HEK293T (cell line): ENCODE data around the gene ORM2.

Experiments used
- CTCF ChIA-PET: fragments of 350-600 bp; formaldehyde crosslinking; extraction: SDS; loops from one replicate; lab custom pipeline; 2021; ENCODE audit warnings: antibody characterized with exemption, inconsistent platforms; lab: Yijun Ruan, JAX
- POLR2A ChIA-PET: fragments of 350-600 bp; formaldehyde crosslinking; extraction: SDS; loops from one replicate; lab custom pipeline; 2020; ENCODE audit warnings: antibody characterized with exemption, inconsistent platforms; lab: Yijun Ruan, JAX
- DNase-seq: peaks from one replicate; pipeline ENCODE4 v3.0.0; 2012; ENCODE audit warnings: mixed read lengths; ENCODE audit errors: extremely low spot score
- ARNT ChIP-seq: fragments of 450-650 bp; IDR thresholded peaks from 2 replicates; pipeline ENCODE4 v1.6.1; 2017; ENCODE audit warnings: mild to moderate bottlenecking
- BHLHE40 ChIP-seq: fragments of 450-650 bp; IDR thresholded peaks from 2 replicates; pipeline ENCODE4 v1.6.1; 2016; ENCODE audit warnings: mild to moderate bottlenecking, moderate library complexity, borderline replicate concordance
- CTBP1 ChIP-seq: fragments of 450-650 bp; IDR thresholded peaks from 2 replicates; pipeline ENCODE4 v1.6.1; 2016; ENCODE audit warnings: borderline replicate concordance
- ELF4 ChIP-seq: fragments of 450-650 bp; IDR thresholded peaks from 2 replicates; pipeline ENCODE4 v1.6.1; 2017; ENCODE audit warnings: antibody characterized with exemption
- FOXA1 ChIP-seq: fragments of 450-650 bp; IDR thresholded peaks from 2 replicates; pipeline ENCODE4 v1.6.1; 2016; ENCODE audit warnings: mild to moderate bottlenecking
- FOXK2 ChIP-seq: fragments of 450-650 bp; IDR thresholded peaks from 2 replicates; pipeline ENCODE4 v1.6.1; 2016; ENCODE audit warnings: mild to moderate bottlenecking
- FOXM1 ChIP-seq: fragments of 450-650 bp; IDR thresholded peaks from 2 replicates; pipeline ENCODE4 v1.6.1; 2017; ENCODE audit warnings: mild to moderate bottlenecking, borderline replicate concordance
- HDGF ChIP-seq: fragments of 450-650 bp; IDR thresholded peaks from 2 replicates; pipeline ENCODE4 v1.6.1; 2017; ENCODE audit warnings: antibody characterized with exemption, borderline replicate concordance
- L3MBTL2 ChIP-seq: fragments of 450-650 bp; conservative IDR thresholded peaks from 2 replicates; pipeline ENCODE4 v1.6.1; 2016; ENCODE audit warnings: mild to moderate bottlenecking
- LEF1 ChIP-seq: fragments of 450-650 bp; IDR thresholded peaks from 2 replicates; pipeline ENCODE4 v1.6.1; 2017; ENCODE audit warnings: mild to moderate bottlenecking, borderline replicate concordance
- NFRKB ChIP-seq: fragments of 450-650 bp; IDR thresholded peaks from 2 replicates; pipeline ENCODE4 v1.6.1; 2016; ENCODE audit warnings: mild to moderate bottlenecking, moderate library complexity
- SP1 ChIP-seq: fragments of 450-650 bp; IDR thresholded peaks from 2 replicates; pipeline ENCODE4 v1.6.1; 2017
- SUZ12 ChIP-seq: fragments of 450-650 bp; IDR thresholded peaks from 2 replicates; pipeline ENCODE4 v1.6.1; 2016; ENCODE audit warnings: mild to moderate bottlenecking
- ZNF384 ChIP-seq: fragments of 450-650 bp; IDR thresholded peaks from 2 replicates; pipeline ENCODE4 v1.6.1; 2016
- TF ChIP-seq, protein P1 (sequence below): fragments of 450-650 bp; IDR thresholded peaks from 2 replicates; pipeline ENCODE4 v1.6.1; 2016

The ORM2 gene

DNA sequence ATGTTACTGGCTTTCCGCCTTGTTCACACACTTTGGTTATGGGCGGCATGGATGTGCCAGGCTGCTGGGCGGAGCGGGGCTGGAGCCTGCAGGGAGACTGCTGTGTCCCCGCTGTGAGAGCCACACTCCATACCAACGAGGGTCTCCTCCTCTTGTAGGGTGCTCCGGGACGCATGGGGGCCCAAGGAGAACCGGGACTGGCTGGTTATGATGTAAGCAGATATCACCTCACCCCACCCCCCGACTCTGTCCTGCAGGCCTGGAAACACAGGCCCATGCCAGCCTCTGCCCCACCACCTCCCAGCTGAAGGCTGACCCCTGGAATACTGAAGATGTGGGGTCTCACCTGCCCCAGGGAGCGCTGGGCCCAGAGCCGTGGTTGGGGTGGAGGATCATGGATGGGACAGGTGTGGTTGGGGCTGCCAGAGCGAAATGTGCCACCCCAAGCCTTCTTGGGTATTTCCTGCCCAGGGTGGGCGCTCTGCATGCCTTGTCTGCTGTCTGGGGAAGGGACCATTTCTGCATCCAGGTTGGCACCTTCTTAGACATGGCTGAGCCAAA is 46.0 kb upstream of the ORM2 start:
- DNase-seq = no peak
- CTCF ChIA-PET = no interaction called here
- TF ChIP-seq HDGF = no peak
- TF ChIP-seq BHLHE40 = no peak
- TF ChIP-seq ZNF384 = no peak
- POLR2A ChIA-PET = no interaction called here

DNA sequence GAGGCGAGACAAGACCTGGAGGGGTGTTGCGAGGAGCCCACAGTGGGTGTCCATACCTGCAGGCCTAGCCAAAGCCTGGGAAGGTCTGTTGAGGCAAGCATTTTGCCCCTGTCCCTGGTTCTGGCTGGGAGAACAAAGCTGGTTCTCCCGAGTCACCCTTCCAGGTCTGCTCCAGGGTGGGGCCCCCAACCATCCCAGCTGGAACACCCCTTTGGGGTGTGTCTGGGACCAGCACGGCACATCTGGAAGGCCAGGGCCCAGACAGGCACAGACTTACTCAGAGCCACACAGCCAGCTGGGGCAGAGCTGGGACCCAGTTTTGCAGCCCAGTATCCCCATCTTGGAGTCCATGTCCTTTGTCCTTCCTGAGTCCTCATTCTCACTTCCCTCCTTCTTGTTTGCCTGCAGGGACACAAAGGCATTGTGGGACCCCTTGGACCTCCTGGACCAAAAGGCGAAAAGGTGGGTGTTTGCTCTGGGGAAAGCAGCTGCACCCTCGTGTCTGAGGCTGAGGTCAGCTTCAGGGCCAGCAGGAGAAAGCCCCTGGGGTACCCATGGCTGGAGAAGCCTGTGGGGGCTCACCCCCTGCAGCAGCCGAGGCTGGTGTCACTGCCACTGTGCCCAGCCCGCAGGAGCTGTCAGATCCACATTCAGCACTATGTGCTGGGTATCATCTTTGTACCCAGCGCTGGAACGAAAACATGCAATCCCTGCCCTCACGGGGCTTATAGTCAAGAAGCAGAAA is 45.2 kb upstream of the ORM2 start:
- ChIA-PET CTCF (interaction anchor here (1.0 to 1.8 kb wide), 2 partner anchors 177 to 202 kb away, joined by 4 to 6 read pairs; no protein-coding TSS in a partner anchor), POLR2A (no interaction called here)
- TF ChIP-seq FOXA1 (no peak), FOXM1 (no peak), L3MBTL2 (no peak), FOXK2 (no peak), ARNT (no peak), CTBP1 (no peak), BHLHE40 (no peak), ZNF384 (no peak)
- TF ChIP-seq, protein P1, sequence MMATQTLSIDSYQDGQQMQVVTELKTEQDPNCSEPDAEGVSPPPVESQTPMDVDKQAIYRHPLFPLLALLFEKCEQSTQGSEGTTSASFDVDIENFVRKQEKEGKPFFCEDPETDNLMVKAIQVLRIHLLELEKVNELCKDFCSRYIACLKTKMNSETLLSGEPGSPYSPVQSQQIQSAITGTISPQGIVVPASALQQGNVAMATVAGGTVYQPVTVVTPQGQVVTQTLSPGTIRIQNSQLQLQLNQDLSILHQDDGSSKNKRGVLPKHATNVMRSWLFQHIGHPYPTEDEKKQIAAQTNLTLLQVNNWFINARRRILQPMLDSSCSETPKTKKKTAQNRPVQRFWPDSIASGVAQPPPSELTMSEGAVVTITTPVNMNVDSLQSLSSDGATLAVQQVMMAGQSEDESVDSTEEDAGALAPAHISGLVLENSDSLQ = no peak
- DNase-seq = no peak

DNA sequence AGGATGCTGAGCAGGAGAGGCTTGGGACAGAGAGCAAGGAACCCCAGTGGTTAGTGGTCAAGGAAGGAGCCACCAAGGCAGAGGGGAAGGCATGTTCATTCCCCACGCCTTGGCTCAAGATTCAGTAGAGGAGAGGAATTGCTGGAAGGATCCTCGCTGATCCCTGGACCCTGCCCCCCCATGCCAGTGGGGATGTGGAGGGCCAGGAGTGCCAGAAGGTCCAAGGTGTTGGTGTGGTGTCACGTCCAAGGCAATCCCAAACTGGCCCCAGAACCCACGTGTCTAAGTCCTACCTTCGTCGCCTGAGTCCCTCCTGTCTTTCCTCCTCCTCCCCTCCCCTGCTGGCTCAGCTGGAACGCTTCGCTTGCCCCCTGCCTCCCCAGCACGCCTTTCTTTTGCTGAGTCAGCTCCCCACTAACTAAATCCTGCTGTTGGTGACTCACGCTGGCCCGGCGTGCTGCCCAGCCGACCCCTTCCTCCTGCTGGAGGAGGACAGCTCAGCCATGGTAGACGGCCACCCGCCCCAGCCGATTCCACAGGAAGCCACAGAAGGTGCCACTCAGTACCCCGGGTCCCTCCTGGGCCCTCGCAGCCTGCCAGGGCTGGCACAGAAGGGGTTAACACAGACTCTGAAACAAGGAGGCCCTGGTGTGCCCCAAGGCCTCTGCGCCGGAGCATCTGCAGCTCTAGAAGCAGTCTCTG is 44.4 kb upstream of the ORM2 start:
- DNase-seq = no peak
- ChIA-PET CTCF (interaction anchor here (1.0 to 1.8 kb wide), 3 partner anchors 13 to 203 kb away, joined by 4 to 6 read pairs (median 4); no protein-coding TSS in a partner anchor), POLR2A (no interaction called here)
- no peak for TF ChIP-seq ARNT
- no peak for TF ChIP-seq HDGF
- no peak for TF ChIP-seq L3MBTL2
- TF ChIP-seq NFRKB = no peak
- TF ChIP-seq ZNF384 = no peak
- TF ChIP-seq CTBP1 = no peak
- TF ChIP-seq BHLHE40 = no peak
- no peak for TF ChIP-seq FOXK2
- no peak for TF ChIP-seq ELF4
- TF ChIP-seq SUZ12 = no peak
- TF ChIP-seq, protein P1 = no peak

DNA sequence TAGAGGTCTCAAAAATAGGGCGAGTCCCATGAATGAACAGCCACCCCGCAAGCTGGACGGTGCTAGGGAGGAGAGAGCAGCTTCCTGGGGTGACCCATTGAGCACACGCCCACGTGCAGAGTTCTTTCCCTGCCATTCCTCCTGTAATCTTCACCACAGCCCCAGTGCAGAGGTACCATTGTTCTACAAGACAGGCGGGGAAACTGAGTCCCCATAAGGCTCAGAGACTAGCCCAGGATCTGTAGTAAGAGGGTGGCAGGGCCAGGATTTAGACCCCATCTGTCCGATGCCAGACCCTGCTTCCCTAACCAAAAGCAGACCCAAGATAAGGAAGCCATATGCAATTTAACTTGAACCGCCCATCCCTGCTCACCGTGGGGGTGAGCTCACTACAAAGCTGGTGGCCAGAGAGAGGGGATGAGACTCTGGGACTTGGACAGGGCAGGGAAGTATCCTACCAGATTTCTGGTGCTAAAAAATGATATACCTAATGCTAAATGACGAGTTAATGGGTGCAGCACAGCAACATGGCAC is 43.5 kb upstream of the ORM2 start:
- no peak for DNase-seq
- TF ChIP-seq HDGF (no peak), ZNF384 (no peak), CTBP1 (no peak), SUZ12 (no peak), L3MBTL2 (no peak), BHLHE40 (no peak), NFRKB (no peak), LEF1 (no peak), FOXM1 (no peak), ARNT (no peak)
- TF ChIP-seq, protein P1 = no peak
- ChIA-PET POLR2A (no interaction called here), CTCF (interaction anchor here (0.6 to 1.8 kb wide), 3 partner anchors 14 to 178 kb away, joined by 3 to 4 read pairs (median 4); no protein-coding TSS in a partner anchor)

DNA sequence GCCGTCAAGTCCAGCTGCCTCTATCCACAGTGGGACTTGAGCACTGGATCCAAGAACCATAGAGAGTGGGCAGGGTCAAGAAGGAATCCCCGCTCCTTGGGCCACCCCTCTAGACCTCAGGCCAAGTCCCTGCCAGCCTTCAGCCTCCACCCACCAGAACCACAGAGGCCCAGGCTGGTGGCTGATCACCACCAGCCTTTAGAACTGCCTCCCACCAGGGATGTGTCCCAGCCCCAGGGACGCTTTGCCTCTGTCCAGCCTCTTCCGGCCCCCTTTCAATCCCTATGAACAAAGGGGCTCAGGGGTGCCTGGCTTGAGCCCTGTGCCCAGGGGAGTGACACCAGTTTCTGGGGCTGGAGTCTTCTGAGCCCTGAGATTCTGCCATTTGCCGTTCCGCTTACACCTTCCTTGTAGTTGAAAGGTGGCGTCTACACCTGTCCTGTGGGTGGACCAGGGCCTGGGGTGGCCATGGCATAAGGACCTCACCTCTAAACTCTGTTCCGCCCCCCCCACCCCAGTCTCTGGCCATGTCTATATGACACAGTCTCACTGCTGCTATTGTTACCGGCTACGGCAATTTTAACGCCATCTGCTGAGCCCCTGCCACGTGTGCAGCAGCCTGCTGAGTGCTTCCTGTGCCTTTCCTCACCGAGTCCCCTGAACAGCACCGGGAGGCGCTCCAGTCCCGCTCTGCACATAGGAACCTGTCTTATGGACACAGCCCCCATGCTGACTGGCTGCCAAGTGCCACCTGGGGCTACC is 42.5 kb upstream of the ORM2 start:
- TF ChIP-seq ARNT = no peak
- no peak for TF ChIP-seq FOXM1
- TF ChIP-seq L3MBTL2 = no peak
- TF ChIP-seq SP1 = no peak
- no peak for TF ChIP-seq FOXK2
- TF ChIP-seq, protein P1 = no peak
- no peak for TF ChIP-seq CTBP1
- no peak for TF ChIP-seq HDGF
- ChIA-PET POLR2A (no interaction called here), CTCF (no interaction called here)
- DNase-seq = no peak
